Astrocyte (in vitro differentiated cells and primary cell): ENCODE measurements around the gene MYL7. TPM values are rescaled to one million over a fixed set of nuclear protein-coding genes. Genes with fewer than 3 reads are reported as not detected.

Source experiments
- DNase-seq: peaks from one replicate; pipeline ENCODE4 v3.0.0-alpha.2; 2010; ENCODE audit warnings: low read depth
- FAIRE-seq: peaks from 2 replicates; lab custom pipeline; 2011; peaks lifted over from hg19 to GRCh38; lab: Jason Lieb, UNC
- H2AFZ ChIP-seq: 2 replicates; pipeline ENCODE4 v1.6.0; 2012; ENCODE audit warnings: low read depth, low read length, inconsistent platforms
- H3K27ac ChIP-seq: 2 replicates; pipeline ENCODE4 v1.5.1; 2011; ENCODE audit warnings: low read depth, low read length, inconsistent platforms
- H3K27me3 ChIP-seq: 2 replicates; pipeline ENCODE4 v1.6.0; 2011; ENCODE audit warnings: low read length, inconsistent platforms; ENCODE audit not compliant: insufficient read depth
- H3K36me3 ChIP-seq: 2 replicates; pipeline ENCODE4 v1.5.1; 2011; ENCODE audit warnings: low read length, inconsistent platforms; ENCODE audit not compliant: insufficient read depth
- H3K4me1 ChIP-seq: 2 replicates; pipeline ENCODE4 v1.5.1; 2011; ENCODE audit warnings: low read length, inconsistent platforms; ENCODE audit not compliant: insufficient read depth
- H3K4me2 ChIP-seq: 2 replicates; pipeline ENCODE4 v1.6.0; 2012; ENCODE audit warnings: low read length, inconsistent platforms
- H3K4me3 ChIP-seq: 2 replicates; pipeline ENCODE4 v1.5.1; 2011; ENCODE audit warnings: low read depth, mild to moderate bottlenecking, low read length, inconsistent platforms; ENCODE audit not compliant: insufficient read depth
- H3K79me2 ChIP-seq: 2 replicates; pipeline ENCODE4 v1.6.0; 2012; ENCODE audit warnings: mild to moderate bottlenecking, low read length, inconsistent platforms; ENCODE audit not compliant: insufficient read depth
- H3K9ac ChIP-seq: 2 replicates; pipeline ENCODE4 v1.6.0; 2012; ENCODE audit warnings: mild to moderate bottlenecking, low read length, inconsistent platforms
- H3K9me3 ChIP-seq: 2 replicates; pipeline ENCODE4 v1.5.1; 2012; ENCODE audit warnings: low read depth, mild to moderate bottlenecking, low read length, inconsistent platforms; ENCODE audit not compliant: insufficient read depth
- H4K20me1 ChIP-seq: 2 replicates; pipeline ENCODE4 v1.6.0; 2012; ENCODE audit warnings: low read length, inconsistent platforms; ENCODE audit not compliant: insufficient read depth
- H3K27ac Mint-ChIP-seq: one replicate; pipeline ENCODE4 v1.8.0; 2021; ENCODE audit warnings: mild to moderate bottlenecking, mixed read lengths; ENCODE audit not compliant: unreplicated experiment
- H3K27me3 Mint-ChIP-seq: one replicate; pipeline ENCODE4 v1.8.0; 2021; ENCODE audit warnings: low read depth, mixed read lengths; ENCODE audit not compliant: unreplicated experiment
- H3K36me3 Mint-ChIP-seq: one replicate; pipeline ENCODE4 v1.8.0; 2021; ENCODE audit warnings: low read depth, mixed read lengths; ENCODE audit not compliant: unreplicated experiment
- H3K4me1 Mint-ChIP-seq: one replicate; pipeline ENCODE4 v1.8.0; 2021; ENCODE audit warnings: low read depth, mixed read lengths; ENCODE audit not compliant: unreplicated experiment
- H3K4me3 Mint-ChIP-seq: one replicate; pipeline ENCODE4 v1.8.0; 2021; ENCODE audit warnings: mild to moderate bottlenecking, moderate library complexity, mixed read lengths; ENCODE audit not compliant: unreplicated experiment
- H3K9me3 Mint-ChIP-seq: one replicate; pipeline ENCODE4 v1.8.0; 2021; ENCODE audit warnings: mild to moderate bottlenecking, mixed read lengths; ENCODE audit not compliant: unreplicated experiment
- CTCF ChIP-seq: IDR thresholded peaks from 2 replicates; pipeline ENCODE4 v1.5.1; 2011; ENCODE audit warnings: low read depth, mild to moderate bottlenecking, inconsistent platforms, low read length, moderate library complexity; ENCODE audit not compliant: insufficient read depth
- EZH2 ChIP-seq: IDR thresholded peaks from 2 replicates; pipeline ENCODE4 v1.6.1; 2012; ENCODE audit warnings: mild to moderate bottlenecking, low read length, inconsistent platforms; ENCODE audit not compliant: insufficient read depth
- total RNA-seq: library from RNA; stranded (reverse); gene quantifications from 2 replicates; pipeline ENCODE4 v1.2.1, GENCODE V29; 2021

The MYL7 gene
- total RNA-seq, 1 donor from 2014 or later = 60.0 TPM

- DNase-seq = no peak
- H3K9me3 Mint-ChIP-seq = no peaks in the 10 kb centered on the region
- H3K4me3 Mint-ChIP-seq = no peak overlapping the region
- H3K27me3 Mint-ChIP-seq = no peaks in the 10 kb centered on the region
- H3K4me1 Mint-ChIP-seq = no peaks in the 10 kb centered on the region
- H3K27ac Mint-ChIP-seq = no peak overlapping the region
- H3K4me3 ChIP-seq = no peak overlapping the region
- no peak overlapping the region for H2AFZ ChIP-seq
- no peak overlapping the region for H3K4me2 ChIP-seq
- peaks cover 27% of the 10 kb centered on the region for H3K79me2 ChIP-seq
- no peaks in the 10 kb centered on the region for H3K27me3 ChIP-seq
- H3K9me3 ChIP-seq = no peaks in the 10 kb centered on the region
- no peak overlapping the region for H3K9ac ChIP-seq
- no peak overlapping the region for H3K27ac ChIP-seq
- peaks cover 24% of the 10 kb centered on the region for H3K36me3 Mint-ChIP-seq
- FAIRE-seq = no peak
- TF ChIP-seq CTCF (no peak), EZH2 (no peak)
- no peaks in the 10 kb centered on the region for H3K4me1 ChIP-seq
- peaks cover 37% of the 10 kb centered on the region for H4K20me1 ChIP-seq
- peaks cover 20% of the 10 kb centered on the region for H3K36me3 ChIP-seq
Observed at GRCh38 chr7:44116789-44117666, 24.1 kb downstream of the MYL7 start.

- no peak for DNase-seq
- Histone ChIP-seq H3K9ac (no peak overlapping the region), H3K27me3 (no peaks in the 10 kb centered on the region), H3K4me1 (no peaks in the 10 kb centered on the region), H3K9me3 (no peaks in the 10 kb centered on the region), H2AFZ (no peak overlapping the region), H4K20me1 (peaks cover 40% of the 10 kb centered on the region), H3K79me2 (peaks cover 19% of the 10 kb centered on the region), H3K4me2 (no peak overlapping the region), H3K4me3 (no peak overlapping the region), H3K36me3 (peaks cover 15% of the 10 kb centered on the region), H3K27ac (no peak overlapping the region)
- no peak overlapping the region for H3K27ac Mint-ChIP-seq
- no peaks in the 10 kb centered on the region for H3K9me3 Mint-ChIP-seq
- no peaks in the 10 kb centered on the region for H3K4me1 Mint-ChIP-seq
- H3K4me3 Mint-ChIP-seq = no peak overlapping the region
- FAIRE-seq = no peak
- TF ChIP-seq CTCF (no peak), EZH2 (no peak)
- peaks cover 26% of the 10 kb centered on the region for H3K36me3 Mint-ChIP-seq
- H3K27me3 Mint-ChIP-seq = no peaks in the 10 kb centered on the region
Observed at GRCh38 chr7:44116087-44116788, 24.9 kb downstream of the MYL7 start.
